Spleen (tissue), 7 donors: Measurements from ENCODE around the gene APRT.

Source experiments
- POLR2AphosphoS5 ChIP-seq, 3 donors: sonication (generic); formaldehyde crosslinking; IDR thresholded peaks; one replicate each; pipeline ENCODE4 v1.5.1; 2017; ENCODE audit warnings: antibody characterized with exemption in 3 of 3
- TF ChIP-seq, protein P1 (sequence below), 11 experiments: fragments of 200-600 bp in 7 of 11; fragments of 450-650 bp in 4 of 11; sonication (generic) in 4 of 11; IDR thresholded peaks in 8 of 11; conservative IDR thresholded peaks in 3 of 11; 1 replicate in 7 of 11; 2 replicates in 4 of 11; pipeline versions ENCODE4 v1.4.0 to v1.8.0; 2016 to 2021; ENCODE audit warnings: antibody characterized with exemption in 11 of 11, inconsistent platforms in 4 of 11, mild to moderate bottlenecking in 1 of 11
- donor health status: DM: no; HTN: no; CAD: no; lungs with moderate emphysema.
- donor health status: DM: no; HTN: no; CAD: no.
- donor health status: DM: no; HTN: no; CAD: no.

- TF ChIP-seq, protein P1, sequence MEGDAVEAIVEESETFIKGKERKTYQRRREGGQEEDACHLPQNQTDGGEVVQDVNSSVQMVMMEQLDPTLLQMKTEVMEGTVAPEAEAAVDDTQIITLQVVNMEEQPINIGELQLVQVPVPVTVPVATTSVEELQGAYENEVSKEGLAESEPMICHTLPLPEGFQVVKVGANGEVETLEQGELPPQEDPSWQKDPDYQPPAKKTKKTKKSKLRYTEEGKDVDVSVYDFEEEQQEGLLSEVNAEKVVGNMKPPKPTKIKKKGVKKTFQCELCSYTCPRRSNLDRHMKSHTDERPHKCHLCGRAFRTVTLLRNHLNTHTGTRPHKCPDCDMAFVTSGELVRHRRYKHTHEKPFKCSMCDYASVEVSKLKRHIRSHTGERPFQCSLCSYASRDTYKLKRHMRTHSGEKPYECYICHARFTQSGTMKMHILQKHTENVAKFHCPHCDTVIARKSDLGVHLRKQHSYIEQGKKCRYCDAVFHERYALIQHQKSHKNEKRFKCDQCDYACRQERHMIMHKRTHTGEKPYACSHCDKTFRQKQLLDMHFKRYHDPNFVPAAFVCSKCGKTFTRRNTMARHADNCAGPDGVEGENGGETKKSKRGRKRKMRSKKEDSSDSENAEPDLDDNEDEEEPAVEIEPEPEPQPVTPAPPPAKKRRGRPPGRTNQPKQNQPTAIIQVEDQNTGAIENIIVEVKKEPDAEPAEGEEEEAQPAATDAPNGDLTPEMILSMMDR (IDR thresholded peaks at IDR 0.05 in 8 of 11, conservative IDR thresholded peaks at IDR 0.05 in 3 of 11), result no peak
- no peak for TF ChIP-seq POLR2AphosphoS5 (IDR thresholded peaks at IDR 0.05)
Measured at GRCh38 chr16:88792668-88793250, 19.0 kb downstream of the APRT start.
